Daoy (cell line): ENCODE results near the gene TEPSIN. TPM values are rescaled to one million over a fixed set of nuclear protein-coding genes. Genes with fewer than 3 reads are reported as not detected.
A peak's percentile ranks its signal among the peaks of the same experiment; 100 is the strongest.
"Not testable (repeated sequence)": the region's sequence is repeated elsewhere in the genome, so short reads cannot be mapped to it uniquely, and the experiment has no call there.

Experiments
- DNase-seq: peaks from one replicate; pipeline ENCODE4 v3.0.0-alpha.2; 2015; ENCODE audit warnings: low read depth
- total RNA-seq: library from RNA; depleted of rRNA; stranded (reverse); fragments of >200 nt; shearing (Covaris generic); gene quantifications from 2 replicates; pipeline ENCODE4 v1.2.3, GENCODE V29; 2014

TEPSIN gene
- total RNA-seq, 1 experiment from 2014 or later = 17.0 TPM

- DNase-seq = no peak
Observed at GRCh38 chr17:81236784-81237183, 2.1 kb downstream of the TEPSIN start.

- no peak for DNase-seq
Observed at GRCh38 chr17:81235822-81236740, 2.8 kb downstream of the TEPSIN start.

GRCh38 chr17:81234940-81235821, 3.7 kb downstream of the TEPSIN start:
- DNase-seq = no peak

- no peak for DNase-seq
Observed at GRCh38 chr17:81234506-81234855, 4.4 kb downstream of the TEPSIN start.

GRCh38 chr17:81233811-81234505, 4.9 kb downstream of the TEPSIN start:
- DNase-seq = no peak

GRCh38 chr17:81233316-81233715, 5.5 kb downstream of the TEPSIN start:
- no peak for DNase-seq

- DNase-seq = no peak
Observed at GRCh38 chr17:81232616-81233241, 6.1 kb downstream of the TEPSIN start.

GRCh38 chr17:81231766-81232581, 6.9 kb downstream of the TEPSIN start:
- DNase-seq = no peak

GRCh38 chr17:81231121-81231645, 7.7 kb downstream of the TEPSIN start:
- no peak for DNase-seq

GRCh38 chr17:81230043-81230820, 8.6 kb downstream of the TEPSIN start:
- DNase-seq = peak; percentile 48

- DNase-seq = no peak
Observed at GRCh38 chr17:81229666-81229920, 9.3 kb downstream of the TEPSIN start.

- no peak for DNase-seq
Observed at GRCh38 chr17:81228834-81229665, 9.8 kb downstream of the TEPSIN start.

- DNase-seq = no peak
Observed at GRCh38 chr17:81228420-81228819, 10.4 kb downstream of the TEPSIN start.

- not testable (repeated sequence) for DNase-seq
Observed at GRCh38 chr17:81227630-81228029, 11.2 kb downstream of the TEPSIN start.

- no peak for DNase-seq
Observed at GRCh38 chr17:81223762-81224130, 15.1 kb downstream of the TEPSIN start.

- peak; percentile 100 for DNase-seq
Observed at GRCh38 chr17:81222906-81223761, 15.7 kb downstream of the TEPSIN start, which contains the start of gene CEP131. CEP131 (minus strand) TSS chr17:81222965; CDS start chr17:81220056, 2,909 bp downstream.

GRCh38 chr17:81222620-81222905, 16.3 kb downstream of the TEPSIN start:
- no peak for DNase-seq
